MCF 10A (cell line): ENCODE measurements around the gene PHYH. TPM values are rescaled to one million over a fixed set of nuclear protein-coding genes. Genes with fewer than 3 reads are reported as not detected.

Experiments
- BruUV-seq: library from RNA; stranded (reverse); fragments of 400-500 nt; replicated peaks from 2 replicates; lab custom pipeline; 2021; lab: Mats Ljungman, UMichigan
- CTCF ChIA-PET: fragments of 300-600 bp; sonication (Branson Sonifier 250); formaldehyde crosslinking; extraction: SDS; loops from one replicate; lab custom pipeline; 2021; ENCODE audit warnings: antibody characterized with exemption, inconsistent platforms; lab: Yijun Ruan, JAX
- POLR2A ChIA-PET: fragments of 300-600, 350-650 bp; sonication (Branson Sonifier 250); formaldehyde crosslinking; extraction: SDS; loops from one replicate; lab custom pipeline; 2020; ENCODE audit warnings: antibody characterized with exemption, inconsistent platforms; lab: Yijun Ruan, JAX
- DNase-seq: peaks from one replicate; pipeline ENCODE4 v3.0.0-alpha.2; 2018; ENCODE audit not compliant: unreplicated experiment
- H3K27ac Mint-ChIP-seq: one replicate; pipeline ENCODE4 v1.8.0; 2022; ENCODE audit warnings: mild to moderate bottlenecking, low read depth, mixed read lengths; ENCODE audit not compliant: unreplicated experiment
- H3K27me3 Mint-ChIP-seq: one replicate; pipeline ENCODE4 v1.8.0; 2022; ENCODE audit warnings: mixed read lengths; ENCODE audit not compliant: insufficient read depth, unreplicated experiment
- H3K36me3 Mint-ChIP-seq: one replicate; pipeline ENCODE4 v1.8.0; 2022; ENCODE audit warnings: mild to moderate bottlenecking, moderate library complexity, mixed read lengths; ENCODE audit not compliant: insufficient read depth, unreplicated experiment
- H3K4me1 Mint-ChIP-seq: one replicate; pipeline ENCODE4 v1.8.0; 2022; ENCODE audit warnings: mixed read lengths; ENCODE audit not compliant: insufficient read depth, unreplicated experiment
- H3K4me3 Mint-ChIP-seq: one replicate; pipeline ENCODE4 v1.8.0; 2022; ENCODE audit warnings: mild to moderate bottlenecking, moderate library complexity, mixed read lengths; ENCODE audit not compliant: unreplicated experiment
- H3K9me3 Mint-ChIP-seq: one replicate; pipeline ENCODE4 v1.8.0; 2022; ENCODE audit warnings: mixed read lengths; ENCODE audit not compliant: unreplicated experiment
- CTCF ChIP-seq: fragments of 200-600 bp; IDR thresholded peaks from one replicate; pipeline ENCODE4 v1.8.0; 2022; ENCODE audit warnings: antibody characterized with exemption, mild to moderate bottlenecking; ENCODE audit not compliant: unreplicated experiment
- intact Hi-C: fragments of 100-400 bp; cut with micrococcal nuclease; formaldehyde crosslinking; loops from 2 replicates; pipeline ENCODE4 v1.14.1; 2022
- total RNA-seq: library from RNA; stranded (reverse); gene quantifications from 2 replicates; pipeline ENCODE4 v1.2.3, GENCODE V29; 2022

PHYH gene
- total RNA-seq, 1 experiment from 2014 or later: 9.8 TPM

- intact Hi-C loops: no loop called here
- no peaks in the 10 kb centered on the region for H3K9me3 Mint-ChIP-seq
- no peak overlapping the region for H3K27ac Mint-ChIP-seq
- no peak for TF ChIP-seq CTCF
- no TSS peak for BruUV-seq
- H3K27me3 Mint-ChIP-seq: no peaks in the 10 kb centered on the region
- peaks cover 5% of the 10 kb centered on the region for H3K4me1 Mint-ChIP-seq
- ChIA-PET CTCF (interaction anchor here (0.5 to 2.2 kb wide), 5 partner anchors 12 to 138 kb away, joined by 3 to 11 read pairs (median 4); no protein-coding TSS in a partner anchor), POLR2A (interaction anchor here (0.6 to 2.3 kb wide), 13 partner anchors 12 to 613 kb away, joined by 3 to 13 read pairs (median 5); partner anchors contain the start of genes OPTN and PRPF18)
- H3K4me3 Mint-ChIP-seq: peak overlapping the region; percentile 80
- no peak for DNase-seq
- no peaks in the 10 kb centered on the region for H3K36me3 Mint-ChIP-seq
Measured at GRCh38 chr10:13298748-13299436, 972 bp downstream of the PHYH start.

GRCh38 chr10:13296476-13296875, 3.4 kb downstream of the PHYH start:
- H3K4me1 Mint-ChIP-seq: peaks cover 5% of the 10 kb centered on the region
- POLR2A ChIA-PET: no interaction called here
- no peaks in the 10 kb centered on the region for H3K27me3 Mint-ChIP-seq
- no peaks in the 10 kb centered on the region for H3K9me3 Mint-ChIP-seq
- no peak for DNase-seq
- BruUV-seq: no TSS peak
- no peak overlapping the region for H3K4me3 Mint-ChIP-seq
- no peak for TF ChIP-seq CTCF
- intact Hi-C loops: no loop called here
- peaks cover 14% of the 10 kb centered on the region for H3K36me3 Mint-ChIP-seq
- CTCF ChIA-PET: no interaction called here
- H3K27ac Mint-ChIP-seq: no peak overlapping the region

GRCh38 chr10:13294784-13295183, 5.1 kb downstream of the PHYH start:
- no peak for TF ChIP-seq CTCF
- intact Hi-C loops: no loop called here
- Mint-ChIP-seq H3K27ac (no peak overlapping the region), H3K4me3 (no peak overlapping the region), H3K9me3 (no peaks in the 10 kb centered on the region), H3K27me3 (no peaks in the 10 kb centered on the region), H3K36me3 (peaks cover 14% of the 10 kb centered on the region), H3K4me1 (peaks cover 5% of the 10 kb centered on the region)
- no peak for DNase-seq
- no TSS peak for BruUV-seq
- POLR2A ChIA-PET: no interaction called here
- CTCF ChIA-PET: interaction anchor here (0.6 to 0.8 kb wide), 3 partner anchors 9 to 1283 kb away, joined by 3 to 7 read pairs (median 3); no protein-coding TSS in a partner anchor
